Ovary (tissue), 9 donors: Measurements from ENCODE around the gene BECN2. TPM values are rescaled to one million over a fixed set of nuclear protein-coding genes. Genes with fewer than 3 reads are reported as not detected.
A peak's percentile ranks its signal among the peaks of the same experiment; 100 is the strongest.

Experiments used
- DNase-seq, 5 donors: peaks; one replicate each; pipeline ENCODE4 v3.0.0-alpha.2; 2019 to 2020
- H3K27ac ChIP-seq, 2 donors: fragments of 200-600 bp; one replicate each; pipeline versions ENCODE4 v1.5.1 to v1.8.0; 2019 to 2022
- H3K27me3 ChIP-seq: fragments of 200-600 bp; one replicate; pipeline ENCODE4 v1.8.0; 2022
- H3K36me3 ChIP-seq: fragments of 200-600 bp; sonication (generic); one replicate; pipeline ENCODE4 v1.5.1; 2019
- H3K4me1 ChIP-seq: one replicate; pipeline ENCODE4 v1.8.1; 2013; ENCODE audit warnings: mild to moderate bottlenecking, moderate library complexity; ENCODE audit not compliant: insufficient read depth
- H3K4me3 ChIP-seq: fragments of 200-600 bp; sonication (generic); one replicate; pipeline ENCODE4 v1.5.1; 2017
- H3K9me3 ChIP-seq, 2 donors: fragments of 200-600 bp in 1 of 2; sonication (generic) in 1 of 2; one replicate each; pipeline versions ENCODE4 v1.5.1 to v1.8.1; 2013 to 2019; ENCODE audit warnings: mild to moderate bottlenecking in 1 of 2, moderate library complexity in 1 of 2
- CTCF ChIP-seq, 3 donors: fragments of 450-650 bp in 2 of 3; fragments of 200-600 bp in 1 of 3; IDR thresholded peaks; one replicate each; pipeline versions ENCODE4 v1.5.1 to v1.8.0; 2016 to 2022; ENCODE audit warnings: antibody characterized with exemption in 3 of 3, mild to moderate bottlenecking in 1 of 3
- EP300 ChIP-seq: sonication (generic); formaldehyde crosslinking; IDR thresholded peaks from one replicate; pipeline ENCODE4 v1.6.1; 2017; ENCODE audit warnings: antibody characterized with exemption
- POLR2A ChIP-seq: fragments of 450-650 bp; IDR thresholded peaks from one replicate; pipeline ENCODE4 v1.6.1; 2017; ENCODE audit warnings: antibody characterized with exemption, mild to moderate bottlenecking, moderate library complexity
- WGBS, 3 donors: extraction: QIAGEN DNeasy Blood & Tissue Kit in 1 of 3; methylation state at CpG; one replicate each; pipeline versions ENCODE4 v1.1.5 to v1.1.7; 2013 to 2017; 5-methylcytosine and 5-hydroxymethylcytosine counted together
- intact Hi-C, 4 donors: fragments of 100-400 bp; cut with DNase I; formaldehyde crosslinking; loops; one replicate each; pipeline versions ENCODE4 v1.11.0 to v1.15.1; 2022 to 2023
- polyA plus RNA-seq, 2 donors: library from polyadenylated mRNA; stranded (reverse); fragments of 200-250 nt in 1 of 2; fragments of 350-450 nt in 1 of 2; fragmentation: Illumina TruSeq in 1 of 2; extraction: RNeasy Lipid Tissue Mini Kit (QIAGEN cat#74804) in 1 of 2; gene quantifications; one replicate each; pipeline ENCODE4 v1.2.3, GENCODE V29; 2013 to 2014
- total RNA-seq, 7 donors: library from RNA; depleted of rRNA in 2 of 7; stranded (reverse); fragments of >200 nt in 2 of 7; fragmentation: NEBNext Ultra II Directional in 3 of 7; extraction: Animal tissue kit (Norgen Biotek cat#: 25700) in 3 of 7; gene quantifications; one replicate each; pipeline versions ENCODE4 v1.1.0 to v1.2.4, GENCODE V29; 2016 to 2023
- donor health status: DM: no; HTN: no; CAD: no; lungs with moderate emphysema.
- donor health status: DM: no; HTN: no; CAD: no.
- donor health status: Bipolar disorder and iron deficiency.
- donor health status: DM: yes; HTN: yes; CAD: no.
- donor health status: DM: no; HTN: no; CAD: no.
- donor health status: DM: yes; HTN: yes; CAD: no.

BECN2 gene
- total and polyA plus RNA-seq, 9 donors: not detected

- Histone ChIP-seq H3K4me1 (peaks cover 4% of the 10 kb centered on the region), H3K27ac (no peak overlapping the region), H3K27me3 (no peaks in the 10 kb centered on the region), H3K4me3 (no peak overlapping the region), H3K9me3 (no peaks in the 10 kb centered on the region), H3K36me3 (no peaks in the 10 kb centered on the region)
- intact Hi-C loops: no loop called here
- TF ChIP-seq POLR2A (no peak), EP300 (no peak), CTCF (IDR thresholded peaks at IDR 0.05) (no peak)
- DNase-seq: peak in 2 of 5 donors; percentile 31 to 35
- 28 to 54% (median 46%) methylated on average over 10 of the region's 10 CpGs for WGBS, 3 donors
Measured at GRCh38 chr1:241924080-241924808, 33.3 kb upstream of the BECN2 start.

- Histone ChIP-seq H3K9me3 (no peaks in the 10 kb centered on the region), H3K4me1 (peaks cover 4% of the 10 kb centered on the region), H3K4me3 (no peak overlapping the region), H3K27ac (no peak overlapping the region), H3K27me3 (no peaks in the 10 kb centered on the region), H3K36me3 (no peaks in the 10 kb centered on the region)
- DNase-seq: no peak
- intact Hi-C loops: no loop called here
- TF ChIP-seq EP300: no peak
- no peak for TF ChIP-seq CTCF (IDR thresholded peaks at IDR 0.05)
- no peak for TF ChIP-seq POLR2A
- WGBS, 3 donors: 74 to 86% (median 79%) methylated on average over 5 of the region's 5 CpGs
Measured at GRCh38 chr1:241926141-241926540, 31.4 kb upstream of the BECN2 start.

- Histone ChIP-seq H3K4me3 (no peak overlapping the region), H3K9me3 (no peaks in the 10 kb centered on the region), H3K27me3 (no peaks in the 10 kb centered on the region), H3K4me1 (peaks cover 4% of the 10 kb centered on the region), H3K27ac (no peak overlapping the region), H3K36me3 (no peaks in the 10 kb centered on the region)
- intact Hi-C loops: no loop called here
- 77 to 94% (median 79%) methylated on average over 4 of the region's 4 CpGs for WGBS, 3 donors
- no peak for DNase-seq
- TF ChIP-seq POLR2A (no peak), CTCF (IDR thresholded peaks at IDR 0.05) (no peak), EP300 (no peak)
Measured at GRCh38 chr1:241927321-241927720, 30.2 kb upstream of the BECN2 start.

GRCh38 chr1:241932845-241933244 lies 24.7 kb upstream of the BECN2 start:
- Histone ChIP-seq H3K4me3 (no peak overlapping the region), H3K9me3 (no peaks in the 10 kb centered on the region), H3K36me3 (no peaks in the 10 kb centered on the region), H3K27ac (no peak overlapping the region), H3K4me1 (peaks cover 2% of the 10 kb centered on the region), H3K27me3 (no peaks in the 10 kb centered on the region)
- no peak for DNase-seq
- intact Hi-C loops: no loop called here
- WGBS, 3 donors: 82 to 97% (median 86%) methylated on average over 6 of the region's 6 CpGs
- TF ChIP-seq EP300 (no peak), CTCF (IDR thresholded peaks at IDR 0.05) (no peak)
